ENCODE data around the gene PFDN2. TPM values are rescaled to one million over a fixed set of nuclear protein-coding genes. Genes with fewer than 3 reads are reported as not detected.

The PFDN2 gene
- total and polyA plus RNA-seq, 2 donors (not counting 3 experiments of a cell fraction or from before 2014, with no cell fraction given) = 104 to 157 TPM

GRCh38 chr1:161111117-161111516, 6.7 kb downstream of the PFDN2 start:
- Histone ChIP-seq H3K9me3 (replicated peaks; ENCODE audit: control insufficient read depth, insufficient read depth, low read length) (no peaks in the 10 kb centered on the region), H2AFZ (ENCODE audit: low read depth, low read length) (no peak overlapping the region), H3K4me2 (ENCODE audit: insufficient read depth, low read length) (no peak overlapping the region), H3K4me1 (ENCODE audit: control insufficient read depth, extremely low read depth, insufficient read depth, low read length) (peaks cover 31% of the 10 kb centered on the region), H3K36me3 (ENCODE audit: control insufficient read depth in 2 of 2, extremely low read depth in 1 of 2, insufficient read depth in 2 of 2, low read length in 2 of 2) (no peaks in the 10 kb centered on the region), H3K9ac (replicated peaks; ENCODE audit: extremely low read depth, insufficient read depth, low read length) (no peak overlapping the region), H4K20me1 (replicated peaks; ENCODE audit: control insufficient read depth, extremely low read depth, insufficient read depth, low read length) (no peaks in the 10 kb centered on the region), H3K27me3 (ENCODE audit: control insufficient read depth in 2 of 2, insufficient read depth in 2 of 2, low read length in 2 of 2) (no peaks in the 10 kb centered on the region), H3K79me2 (ENCODE audit: control insufficient read depth, insufficient read depth, low read length) (peaks cover 94% of the 10 kb centered on the region), H3K4me3 (replicated peaks in 1 of 3; ENCODE audit: insufficient read depth in 1 of 3, low read depth in 1 of 3, low read length in 3 of 3) (no peak overlapping the region), H3K9me1 (replicated peaks; ENCODE audit: control insufficient read depth, extremely low read depth, insufficient read depth, low read length) (no peaks in the 10 kb centered on the region), H3K27ac (ENCODE audit: insufficient read depth, low read depth, low read length) (no peak overlapping the region)
- dilution Hi-C loops (cut with MboI; ENCODE audit: extremely low pct_ligation_motif_present, low sequenced_read_pairs) (no loop called here), intact Hi-C loops (cut with micrococcal nuclease) (no loop called here)
- no TSS peak for BruUV-seq (replicated peaks)
- DNase-seq (ENCODE audit: low read depth, low spot score) (no peak), FAIRE-seq (no peak)
- TF ChIP-seq EZH2 (IDR thresholded peaks at IDR 0.05; ENCODE audit: borderline replicate concordance, low read depth, low read length, severe bottlenecking) (no peak), POLR2AphosphoS5 (IDR thresholded peaks at IDR 0.05; ENCODE audit: insufficient read depth, low read depth, low read length) (no peak), JUN (IDR thresholded peaks at IDR 0.05; ENCODE audit: borderline replicate concordance, insufficient read depth, insufficient read length, low read depth) (no peak), FOS (IDR thresholded peaks at IDR 0.05; ENCODE audit: borderline replicate concordance, insufficient read depth, low read length) (no peak), CTCF (IDR thresholded peaks at IDR 0.05; ENCODE audit: extremely low read depth in 1 of 2, insufficient read depth in 1 of 2, low read depth in 1 of 2, low read length in 2 of 2) (no peak), MYC (IDR thresholded peaks at IDR 0.05; ENCODE audit: low read depth, low read length) (no peak)
- CTCF ChIA-PET = interaction anchor here (1.0 to 2.0 kb wide), 2 partner anchors 14 to 114 kb away, joined by 5 to 9 read pairs; no protein-coding TSS in a partner anchor
- POLR2A ChIA-PET = no interaction called here
